Hepatocyte (in vitro differentiated cells): ENCODE measurements around the gene OSBPL10.

Source experiments
- EZH2phosphoT487 ChIP-seq: fragments of 200-600 bp; sonication (generic); IDR thresholded peaks from one replicate; pipeline ENCODE4 v1.6.1; 2018; ENCODE audit warnings: antibody characterized with exemption, mild to moderate bottlenecking, low read depth, moderate library complexity; ENCODE audit not compliant: unreplicated experiment, severe bottlenecking
- TF ChIP-seq, protein P1 (sequence below): fragments of 200-600 bp; sonication (generic); IDR thresholded peaks from 2 replicates; pipeline ENCODE4 v1.5.1; 2016; ENCODE audit warnings: antibody characterized with exemption, mild to moderate bottlenecking; ENCODE audit not compliant: poor library complexity

DNA sequence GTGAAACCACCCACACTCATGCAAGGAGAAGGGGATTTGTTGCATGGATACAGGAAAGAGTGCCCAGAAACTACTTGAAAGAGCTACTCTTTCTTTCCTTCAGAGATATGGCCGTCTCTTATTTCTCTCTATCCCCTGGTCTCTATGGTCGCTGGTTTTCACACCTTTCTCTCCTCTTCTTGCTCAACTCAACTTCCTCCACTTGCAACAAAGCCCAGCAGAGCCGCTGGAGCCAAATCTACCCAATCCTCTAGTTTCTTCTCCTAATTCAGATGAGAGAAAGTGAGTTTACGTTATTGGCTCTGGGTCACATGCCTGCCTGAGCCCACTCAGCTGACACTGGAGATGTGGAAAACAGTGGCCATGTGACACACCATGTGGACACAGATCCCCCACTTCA lies 215.2 kb downstream of the OSBPL10 start:
- no peak for TF ChIP-seq EZH2phosphoT487
- TF ChIP-seq, protein P1, sequence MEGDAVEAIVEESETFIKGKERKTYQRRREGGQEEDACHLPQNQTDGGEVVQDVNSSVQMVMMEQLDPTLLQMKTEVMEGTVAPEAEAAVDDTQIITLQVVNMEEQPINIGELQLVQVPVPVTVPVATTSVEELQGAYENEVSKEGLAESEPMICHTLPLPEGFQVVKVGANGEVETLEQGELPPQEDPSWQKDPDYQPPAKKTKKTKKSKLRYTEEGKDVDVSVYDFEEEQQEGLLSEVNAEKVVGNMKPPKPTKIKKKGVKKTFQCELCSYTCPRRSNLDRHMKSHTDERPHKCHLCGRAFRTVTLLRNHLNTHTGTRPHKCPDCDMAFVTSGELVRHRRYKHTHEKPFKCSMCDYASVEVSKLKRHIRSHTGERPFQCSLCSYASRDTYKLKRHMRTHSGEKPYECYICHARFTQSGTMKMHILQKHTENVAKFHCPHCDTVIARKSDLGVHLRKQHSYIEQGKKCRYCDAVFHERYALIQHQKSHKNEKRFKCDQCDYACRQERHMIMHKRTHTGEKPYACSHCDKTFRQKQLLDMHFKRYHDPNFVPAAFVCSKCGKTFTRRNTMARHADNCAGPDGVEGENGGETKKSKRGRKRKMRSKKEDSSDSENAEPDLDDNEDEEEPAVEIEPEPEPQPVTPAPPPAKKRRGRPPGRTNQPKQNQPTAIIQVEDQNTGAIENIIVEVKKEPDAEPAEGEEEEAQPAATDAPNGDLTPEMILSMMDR = no peak
